Activated CD8-positive, alpha-beta memory T cell treated with anti-CD3 and anti-CD28 coated beads for 36 hours (primary cell): ENCODE results near the gene BICD1. TPM values are rescaled to one million over a fixed set of nuclear protein-coding genes. Genes with fewer than 3 reads are reported as not detected.
"Not testable (repeated sequence)": the region's sequence is repeated elsewhere in the genome, so short reads cannot be mapped to it uniquely, and the experiment has no call there.

Experiments used
- CTCF ChIA-PET: fragments of 350-600 bp; sonication (Branson Sonifier 250); formaldehyde crosslinking; loops from one replicate; lab custom pipeline; 2021; ENCODE audit warnings: antibody characterized with exemption; lab: Charles Lee
- POLR2A ChIA-PET: fragments of 350-600 bp; sonication (Branson Sonifier 250); formaldehyde crosslinking; loops from one replicate; lab custom pipeline; 2021; ENCODE audit warnings: antibody characterized with exemption; lab: Charles Lee
- total RNA-seq, 2 experiments: library from RNA; stranded (reverse); gene quantifications; one replicate each; pipeline ENCODE4 v1.2.3, GENCODE V29; 2021

Gene BICD1
- total RNA-seq, 2 experiments from 2014 or later: 18.7 to 19.4 TPM

DNA sequence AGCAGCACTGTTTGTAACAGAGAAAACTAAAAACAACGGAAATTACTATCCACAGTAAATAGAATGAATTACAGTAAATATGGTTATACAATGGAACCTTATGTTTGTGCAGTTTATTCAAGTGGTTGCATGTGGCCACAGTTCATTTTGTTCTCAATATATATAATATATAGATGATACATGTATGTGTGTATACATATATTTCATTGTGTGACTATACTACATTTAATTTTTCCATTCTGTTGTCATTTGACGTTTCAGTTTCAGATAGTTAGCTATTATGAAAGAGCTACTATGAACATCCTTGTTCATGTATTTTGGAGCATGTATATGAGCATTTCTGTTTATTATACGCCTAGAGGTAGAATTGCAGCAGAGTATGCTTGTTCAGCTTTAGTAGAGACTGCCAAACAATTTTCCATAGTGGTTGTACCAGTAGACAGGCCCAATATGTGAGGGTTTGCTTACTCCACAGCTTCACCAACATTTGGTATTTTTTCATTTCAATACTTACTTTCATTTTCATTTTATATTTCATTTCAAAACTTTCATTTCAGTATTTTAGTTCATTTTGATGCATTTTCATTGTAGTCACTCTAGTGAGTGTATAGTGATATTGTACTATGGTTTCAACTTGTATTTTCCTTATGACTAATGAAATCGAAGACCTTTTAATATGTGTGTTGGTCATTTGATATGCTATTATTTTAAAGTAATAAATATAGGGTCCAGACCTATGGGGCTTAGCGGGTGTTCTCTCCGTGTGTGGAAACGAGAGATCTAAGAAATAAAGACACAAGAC is 151.2 kb downstream of the BICD1 start:
- ChIA-PET POLR2A (no interaction called here), CTCF (interaction anchor here (0.5 kb wide), 1 partner anchor 195 kb away, joined by 3 read pairs; no protein-coding TSS in a partner anchor)

DNA sequence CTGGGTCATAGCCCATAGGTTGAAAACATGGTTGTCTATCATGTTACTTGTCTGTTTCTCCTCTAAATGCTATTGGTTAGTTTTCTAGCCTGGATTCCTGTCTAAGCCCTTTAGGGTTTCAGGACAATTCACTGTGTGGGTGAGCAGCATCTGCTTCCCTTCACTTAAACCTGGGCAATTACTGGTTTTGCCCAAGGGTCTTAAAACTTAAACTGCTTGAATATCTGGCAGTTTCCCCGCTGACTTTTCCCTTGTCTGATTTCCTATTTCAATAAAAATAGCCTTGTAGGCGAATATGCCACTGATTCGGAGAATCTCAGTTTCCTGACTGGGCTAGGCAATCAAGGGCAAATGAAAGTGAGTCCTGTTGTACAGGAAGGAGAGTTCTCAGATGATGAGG is 154.0 kb downstream of the BICD1 start:
- ChIA-PET CTCF (no interaction called here), POLR2A (no interaction called here)

DNA sequence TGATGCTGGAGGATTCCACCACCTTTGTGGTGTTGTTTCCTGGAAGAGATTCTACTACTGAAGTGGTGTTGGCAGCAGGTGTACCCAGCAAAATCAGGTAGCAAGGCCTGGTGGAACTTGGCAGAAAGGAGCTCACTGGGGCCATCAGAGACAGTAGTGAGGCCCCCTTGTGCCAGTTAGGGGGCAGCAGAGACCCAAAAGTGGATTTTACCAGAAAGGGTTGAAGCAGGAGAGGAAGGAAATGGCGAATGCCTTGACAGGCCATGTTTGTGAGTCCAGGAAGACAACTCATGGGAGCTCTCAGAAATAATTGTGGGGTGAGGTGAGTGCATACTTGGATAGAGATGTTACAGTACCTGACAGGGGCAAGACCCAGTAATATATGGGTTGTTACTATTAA is 155.0 kb downstream of the BICD1 start:
- ChIA-PET POLR2A (no interaction called here), CTCF (interaction anchor here (1.1 kb wide), 1 partner anchor 51 kb away, joined by 3 read pairs; no protein-coding TSS in a partner anchor)

DNA sequence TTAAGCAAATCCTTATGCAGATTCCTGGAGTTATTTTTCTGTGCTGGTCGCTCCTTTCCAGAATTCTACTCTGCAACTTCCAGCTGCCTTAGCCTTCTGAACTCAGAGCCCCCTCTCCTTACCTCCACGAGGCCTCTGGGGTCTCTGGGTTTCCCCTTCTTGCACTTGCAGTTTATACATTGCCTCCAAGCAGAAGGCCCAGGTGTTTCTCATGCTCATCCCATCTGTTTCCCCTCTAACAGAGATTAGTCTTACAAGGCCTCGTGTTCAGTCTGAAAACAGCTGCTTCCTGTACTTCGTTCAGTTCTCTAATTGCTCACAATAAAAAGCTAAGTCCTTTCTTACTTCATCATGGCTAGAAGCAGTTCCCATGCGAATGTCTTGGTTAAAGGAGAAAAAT is 158.3 kb downstream of the BICD1 start:
- POLR2A ChIA-PET: no interaction called here
- CTCF ChIA-PET: no interaction called here

DNA sequence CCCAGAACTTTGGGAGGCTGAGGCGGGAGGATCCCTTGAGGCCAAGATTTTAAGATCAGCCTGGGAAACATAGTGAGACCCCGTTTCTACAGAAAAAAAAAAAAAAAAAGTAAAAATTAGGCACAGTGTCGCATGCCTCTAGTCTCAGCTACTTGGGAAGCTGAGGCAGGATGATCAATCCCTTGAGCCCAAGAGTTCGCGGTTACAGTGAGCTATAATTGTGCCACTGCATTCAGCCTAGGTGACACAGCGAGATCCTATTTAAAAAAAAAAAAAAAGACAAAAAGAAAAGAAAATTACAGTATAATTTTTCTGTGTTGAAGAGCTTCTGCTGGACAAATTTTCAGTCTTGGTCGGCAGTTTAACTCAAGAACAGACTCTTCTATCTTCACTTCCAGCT is 158.8 kb downstream of the BICD1 start:
- POLR2A ChIA-PET: no interaction called here
- CTCF ChIA-PET: interaction anchor here (0.6 to 0.7 kb wide), 2 partner anchors 47 to 250 kb away, joined by 3 read pairs; no protein-coding TSS in a partner anchor

DNA sequence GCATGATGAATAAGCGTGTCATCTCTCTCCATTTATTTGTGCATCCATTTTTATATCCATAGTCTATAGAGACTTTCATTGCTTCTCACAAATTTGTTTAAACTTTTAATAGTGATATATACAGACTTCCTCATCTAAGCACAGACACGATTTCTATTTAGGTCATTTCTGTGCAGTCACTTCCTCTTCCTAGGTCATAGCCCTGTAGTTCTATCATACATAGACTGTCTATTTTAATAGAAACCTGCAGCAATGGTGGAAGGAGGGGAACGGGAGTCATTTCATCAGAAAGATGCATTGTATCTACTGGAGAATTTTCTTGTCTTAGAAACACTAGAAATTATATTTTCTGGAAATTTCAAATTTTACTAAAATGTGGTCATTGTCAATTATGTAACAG is 159.3 kb downstream of the BICD1 start:
- ChIA-PET CTCF (interaction anchor here (0.6 to 0.7 kb wide), 2 partner anchors 46 to 250 kb away, joined by 3 read pairs; no protein-coding TSS in a partner anchor), POLR2A (no interaction called here)

DNA sequence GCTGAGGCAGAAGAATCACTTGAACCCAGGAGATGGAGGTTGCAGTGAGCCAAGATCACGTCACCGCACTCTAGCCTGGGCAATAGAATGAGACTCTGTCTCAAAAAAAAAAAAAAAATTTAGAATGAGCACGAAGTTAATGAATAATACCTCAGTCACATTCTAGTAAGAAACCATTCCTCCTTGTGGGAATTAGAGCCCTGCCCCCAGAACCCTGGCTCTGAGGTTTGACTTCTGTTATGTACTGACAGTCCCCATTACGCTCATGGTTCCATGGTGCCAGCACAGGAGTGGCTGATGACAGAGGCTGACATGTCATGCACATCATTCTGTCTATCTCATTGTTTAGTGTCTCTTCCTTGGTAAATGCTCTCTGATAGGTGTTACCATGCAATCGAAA is 160.1 kb downstream of the BICD1 start:
- ChIA-PET POLR2A (no interaction called here), CTCF (no interaction called here)

DNA sequence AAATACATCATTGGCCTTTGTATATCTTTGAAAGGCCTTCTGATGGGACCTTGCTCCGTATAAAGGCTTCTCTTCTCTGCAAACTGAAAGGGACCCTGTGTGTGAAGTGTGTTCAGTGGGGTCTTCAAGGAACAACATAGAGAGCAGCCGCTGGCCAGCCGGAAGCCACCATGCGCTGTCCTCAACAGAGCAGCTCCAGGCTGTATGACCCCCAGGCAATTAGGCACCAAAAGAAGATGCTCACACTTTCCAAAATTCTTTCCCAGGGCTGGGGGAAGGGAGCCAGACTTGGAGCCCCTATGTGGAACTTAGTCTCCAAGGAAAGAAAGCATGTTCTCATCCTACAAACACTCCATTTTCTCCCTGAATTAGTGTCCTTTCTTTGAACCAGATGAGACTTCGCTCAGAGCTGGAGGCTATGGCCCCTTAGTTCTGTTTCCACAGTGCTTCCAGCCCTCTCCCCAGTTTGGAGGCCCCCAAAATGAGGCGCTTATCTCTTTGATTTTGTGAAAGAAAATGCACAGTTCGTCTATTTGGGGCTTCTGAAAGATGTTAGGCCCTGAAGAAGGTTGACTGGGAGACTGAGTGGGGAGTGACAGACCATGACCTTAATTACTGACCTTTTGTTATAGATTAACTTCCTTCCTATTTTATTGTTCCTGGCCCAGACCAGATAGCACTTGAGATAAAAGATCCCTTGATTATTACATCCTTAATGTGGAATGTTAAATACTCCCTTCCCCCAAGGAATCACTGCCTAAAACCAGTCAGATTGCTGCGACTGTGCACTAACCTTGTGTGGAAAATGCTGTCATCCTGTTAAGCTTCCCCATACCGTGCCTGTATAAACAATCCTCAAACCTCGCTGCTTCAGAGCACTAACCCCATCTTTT is 164.4 kb downstream of the BICD1 start:
- ChIA-PET POLR2A (no interaction called here), CTCF (no interaction called here)

DNA sequence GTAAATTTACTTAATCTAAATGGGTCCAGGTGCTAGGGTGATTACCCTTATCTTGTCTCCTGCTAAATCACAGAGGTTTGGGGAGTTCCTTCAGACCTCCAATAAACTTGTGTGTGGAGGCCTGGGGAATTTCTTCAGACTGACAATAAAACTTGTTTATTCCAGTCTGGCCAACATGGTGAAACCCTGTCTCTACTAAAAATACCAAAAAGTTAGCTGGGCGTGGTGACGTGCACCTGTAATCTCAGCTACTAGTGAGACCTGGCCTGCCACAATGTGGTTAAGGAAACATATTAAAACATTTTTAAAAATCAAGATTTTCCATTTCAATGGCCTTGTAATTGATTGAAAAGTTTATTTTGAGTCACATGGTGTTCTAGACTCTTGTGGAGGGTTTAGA is 165.8 kb downstream of the BICD1 start:
- CTCF ChIA-PET: no interaction called here
- POLR2A ChIA-PET: no interaction called here

DNA sequence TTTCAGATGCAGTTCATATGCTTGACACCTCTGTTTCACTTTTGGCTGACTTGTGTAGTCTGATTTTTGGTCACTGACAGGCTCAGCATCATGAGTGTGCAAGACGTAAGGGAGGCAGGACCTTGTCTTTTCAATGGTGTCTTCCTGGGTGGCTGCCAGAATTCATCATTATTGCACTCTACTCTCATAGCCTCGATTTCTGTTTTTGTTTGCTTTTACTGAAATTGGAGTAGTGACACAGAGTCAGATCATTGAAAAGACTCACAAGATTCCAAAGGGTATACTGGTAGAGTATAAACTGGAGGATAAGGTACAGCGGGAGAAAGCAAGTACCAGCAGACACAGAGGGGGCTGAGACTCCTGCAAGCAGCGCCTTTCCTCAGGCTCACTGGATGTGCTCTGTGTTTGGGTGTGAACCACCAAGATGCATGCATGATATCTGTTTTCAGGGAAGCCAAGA is 166.4 kb downstream of the BICD1 start:
- ChIA-PET POLR2A (no interaction called here), CTCF (no interaction called here)

DNA sequence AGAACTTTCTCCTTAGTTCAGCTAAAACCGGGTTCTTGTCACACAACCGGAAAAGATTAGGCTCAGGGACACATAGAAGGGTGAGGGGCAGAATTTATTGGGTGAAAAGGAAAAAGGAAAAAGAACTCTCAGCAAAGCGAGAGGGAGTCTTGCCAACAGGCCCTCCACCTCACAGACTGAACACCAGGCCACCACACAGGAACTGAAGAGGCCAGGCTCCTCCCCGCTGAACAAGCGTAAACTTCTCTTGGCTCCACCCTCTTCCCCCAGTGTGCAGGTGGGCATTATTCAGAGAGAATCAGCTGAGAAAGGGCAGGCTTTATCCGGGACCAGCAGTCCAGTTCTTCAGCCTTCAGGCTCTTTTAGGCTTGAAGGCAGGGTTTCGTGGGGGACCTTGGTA is 167.1 kb downstream of the BICD1 start:
- CTCF ChIA-PET: no interaction called here
- POLR2A ChIA-PET: interaction anchor here (0.5 kb wide), 1 partner anchor 439 kb away, joined by 9 read pairs; no protein-coding TSS in a partner anchor

DNA sequence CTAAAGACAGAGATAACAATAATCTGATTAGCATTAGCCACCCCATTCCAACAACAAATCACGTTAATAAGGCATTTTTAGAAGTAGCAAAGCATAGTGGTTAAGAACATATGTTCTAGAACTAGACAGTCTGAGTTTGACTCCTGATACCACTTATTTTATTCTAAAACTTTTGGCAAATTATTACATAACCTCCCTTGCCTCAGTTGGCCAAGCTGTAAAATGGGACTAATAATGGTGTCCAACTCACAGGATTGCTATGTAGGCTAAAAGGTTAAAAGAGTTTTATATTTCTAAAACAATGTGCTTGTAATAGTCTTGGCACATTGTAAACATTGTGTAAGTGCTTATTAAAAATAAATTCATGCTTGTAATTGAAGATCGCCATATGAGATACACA is 168.0 kb downstream of the BICD1 start:
- ChIA-PET POLR2A (no interaction called here), CTCF (no interaction called here)

DNA sequence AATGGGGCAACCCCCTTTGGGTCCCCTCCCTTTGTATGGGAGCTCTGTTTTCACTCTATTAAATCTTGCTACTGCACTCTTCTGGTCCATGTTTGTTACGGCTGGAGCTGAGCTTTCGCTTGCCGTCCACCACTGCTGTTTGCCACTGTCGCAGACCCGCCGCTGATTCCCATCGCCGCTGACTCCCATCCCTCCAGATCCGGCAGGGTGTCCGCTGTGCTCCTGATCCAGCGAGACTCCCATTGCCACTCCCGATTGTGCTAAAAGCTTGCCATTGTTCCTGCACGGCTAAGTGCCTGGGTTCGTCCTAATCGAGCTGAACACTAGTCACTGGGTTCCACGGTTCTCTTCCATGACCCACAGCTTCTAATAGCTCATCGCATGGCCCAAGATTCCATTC is 168.9 kb downstream of the BICD1 start:
- POLR2A ChIA-PET, CTCF ChIA-PET: not testable (repeated sequence)

DNA sequence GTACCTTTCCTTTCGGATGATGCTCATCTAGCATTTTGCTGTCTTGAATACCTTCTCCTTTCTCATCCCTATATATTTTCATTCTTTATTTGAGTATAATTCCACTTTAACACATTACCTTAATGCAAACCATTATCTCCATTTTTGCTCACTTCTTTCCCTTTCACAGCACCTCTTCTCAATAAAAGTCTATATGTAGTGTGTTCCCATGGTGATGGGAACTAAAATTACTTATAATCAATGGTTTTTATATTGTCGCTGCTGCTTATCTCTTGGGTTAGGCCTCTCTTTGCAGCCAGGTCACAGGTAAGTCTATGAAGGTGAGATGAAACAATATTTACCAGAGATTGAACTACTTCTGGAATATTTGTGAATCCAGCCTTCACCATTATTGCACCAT is 171.1 kb downstream of the BICD1 start:
- CTCF ChIA-PET: no interaction called here
- POLR2A ChIA-PET: no interaction called here

DNA sequence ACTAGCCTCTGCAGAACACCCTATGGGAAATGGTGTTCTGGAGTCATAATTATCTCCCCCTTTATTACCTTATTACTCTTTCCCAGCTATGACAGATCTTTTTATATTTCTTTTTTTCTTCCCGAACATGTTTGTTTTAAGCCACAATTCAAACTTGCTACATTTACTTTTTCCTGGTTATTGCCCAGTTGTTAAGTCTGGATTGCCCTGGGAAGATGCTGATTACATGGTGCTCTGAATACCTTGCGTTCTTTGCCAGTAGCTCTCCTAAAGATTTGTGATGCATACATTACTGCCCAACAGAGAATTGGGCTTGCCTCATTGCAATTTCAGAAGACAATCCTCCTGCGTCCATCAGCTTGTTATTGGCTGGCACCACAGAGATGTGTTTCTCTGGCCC is 174.5 kb downstream of the BICD1 start:
- CTCF ChIA-PET: no interaction called here
- POLR2A ChIA-PET: no interaction called here

DNA sequence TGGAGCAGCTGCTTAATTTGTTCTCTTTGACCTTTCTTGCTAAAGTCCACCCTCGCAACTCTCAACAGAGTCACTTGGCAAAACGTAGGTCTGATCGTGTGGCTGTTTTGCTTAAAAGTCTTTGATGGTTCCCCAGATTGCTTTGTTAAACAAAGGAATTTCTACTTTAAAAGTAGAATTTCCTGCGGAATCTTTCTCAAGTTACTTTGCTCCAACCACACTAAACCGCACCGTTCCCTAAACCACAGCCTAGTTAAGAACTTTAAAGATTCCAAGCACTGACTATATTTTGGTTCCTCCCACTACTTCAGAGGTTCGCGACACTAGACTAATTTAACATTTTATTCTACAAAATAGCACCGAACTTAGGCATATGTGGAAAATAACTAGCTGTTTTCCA is 177.9 kb downstream of the BICD1 start:
- ChIA-PET CTCF (no interaction called here), POLR2A (no interaction called here)

DNA sequence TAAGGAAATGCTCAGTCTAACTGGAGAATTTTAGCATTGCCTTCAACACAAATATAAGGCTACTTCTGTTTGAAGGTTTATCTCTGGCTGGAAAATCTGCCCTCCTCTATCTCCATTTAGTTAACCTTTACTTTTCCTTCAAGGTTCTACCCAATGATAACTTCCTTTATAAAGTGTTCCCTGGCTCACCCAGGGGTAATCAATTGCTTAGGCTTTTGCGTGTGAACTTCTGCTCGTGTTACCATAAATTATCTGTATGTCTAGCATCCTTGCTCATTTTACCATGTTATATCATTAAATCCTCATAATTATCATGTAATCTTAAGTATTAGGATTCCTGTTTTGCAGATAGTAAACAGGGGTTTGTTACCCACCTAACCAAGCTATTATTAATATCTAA is 178.4 kb downstream of the BICD1 start:
- ChIA-PET CTCF (no interaction called here), POLR2A (no interaction called here)

DNA sequence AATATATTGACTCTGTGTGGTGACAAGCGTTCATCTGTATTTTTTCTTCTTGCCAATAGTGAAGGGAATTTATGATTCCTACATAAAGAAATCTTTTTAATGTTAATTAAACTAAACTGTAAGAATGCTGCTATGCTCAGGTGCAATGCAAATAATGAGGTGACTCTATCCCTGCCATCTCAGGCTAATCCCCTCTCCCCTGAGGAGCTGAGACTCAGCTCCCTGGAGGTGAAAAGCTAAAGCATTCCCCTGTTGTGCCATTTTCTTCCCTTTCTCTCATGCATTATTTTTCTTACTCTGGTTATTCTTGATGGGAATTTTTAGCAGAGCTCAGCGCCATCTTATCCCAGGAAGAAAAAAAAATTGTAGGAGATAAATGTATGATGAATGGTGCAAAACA is 178.8 kb downstream of the BICD1 start:
- ChIA-PET CTCF (no interaction called here), POLR2A (no interaction called here)

DNA sequence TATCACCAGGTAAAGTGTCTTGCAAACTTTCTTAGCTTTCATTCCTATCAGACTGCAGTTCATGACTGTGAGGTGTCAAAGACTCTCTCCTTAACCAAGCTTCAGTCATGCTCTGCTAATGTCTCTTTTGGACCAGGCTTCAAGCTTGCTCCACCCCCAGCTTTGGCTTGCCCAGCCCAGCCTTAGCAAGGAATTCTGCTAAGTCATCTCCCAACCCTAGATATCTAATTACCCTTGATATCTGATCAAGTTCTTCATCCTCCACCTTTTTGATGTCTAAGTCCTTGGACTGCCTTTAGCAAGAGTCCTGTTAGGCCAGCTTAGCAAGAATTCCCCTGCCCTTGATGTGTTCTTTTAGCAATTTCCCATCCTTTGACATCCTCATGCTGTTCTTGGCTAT is 183.8 kb downstream of the BICD1 start:
- POLR2A ChIA-PET: no interaction called here
- CTCF ChIA-PET: no interaction called here

DNA sequence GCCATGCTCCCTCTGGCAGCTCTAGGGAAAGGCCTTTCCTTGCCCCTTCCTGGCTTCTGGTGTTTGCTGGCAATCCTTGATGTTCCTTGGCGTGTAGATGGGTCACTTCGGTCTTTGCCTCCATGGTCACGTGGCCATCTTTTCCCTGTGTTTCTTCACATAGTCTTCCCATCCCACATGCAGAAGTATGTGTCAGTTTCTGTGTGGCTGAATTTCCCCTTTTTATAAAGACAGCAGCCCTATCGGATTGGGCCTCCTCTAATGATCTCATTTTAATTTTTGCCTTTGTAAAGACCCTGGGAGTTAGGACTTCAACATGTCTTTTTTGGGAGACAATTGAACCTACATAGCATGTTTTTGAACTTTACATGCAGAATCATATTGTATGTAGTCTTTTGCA is 185.5 kb downstream of the BICD1 start:
- CTCF ChIA-PET: no interaction called here
- POLR2A ChIA-PET: no interaction called here
